ENCODE results near the gene ADGRG6. TPM values are rescaled to one million over a fixed set of nuclear protein-coding genes. Genes with fewer than 3 reads are reported as not detected.

The ADGRG6 gene
- total and polyA plus RNA-seq, 9 of the 15 experiments (the other 6 are each of a cell fraction or from before 2014, with no cell fraction given) = under 0.01 to 0.11 (median 0.05) TPM; not detected in 5

GRCh38 chr6:142446576-142446975, 144.8 kb downstream of the ADGRG6 start (continued):
- TF ChIP-seq MGA (IDR thresholded peaks at IDR 0.05) = no peak
- TF ChIP-seq ZNF449 (CRISPR knock-in tag; IDR thresholded peaks at IDR 0.05) = no peak
- TF ChIP-seq LCOR (CRISPR knock-in tag; IDR thresholded peaks at IDR 0.05) = no peak
